Activated CD8-positive, alpha-beta memory T cell treated with anti-CD3 and anti-CD28 coated beads, Interleukin-2, amount 50 U/mL, for 48 hours (primary cell): Measurements from ENCODE around the gene FMNL3.
A peak's percentile ranks its signal among the peaks of the same experiment; 100 is the strongest.
"Not testable (repeated sequence)": the region's sequence is repeated elsewhere in the genome, so short reads cannot be mapped to it uniquely, and the experiment has no call there.

Experiments used
- DNase-seq: peaks from one replicate; pipeline ENCODE4 v3.0.0-alpha.2; 2020

The FMNL3 gene

DNA sequence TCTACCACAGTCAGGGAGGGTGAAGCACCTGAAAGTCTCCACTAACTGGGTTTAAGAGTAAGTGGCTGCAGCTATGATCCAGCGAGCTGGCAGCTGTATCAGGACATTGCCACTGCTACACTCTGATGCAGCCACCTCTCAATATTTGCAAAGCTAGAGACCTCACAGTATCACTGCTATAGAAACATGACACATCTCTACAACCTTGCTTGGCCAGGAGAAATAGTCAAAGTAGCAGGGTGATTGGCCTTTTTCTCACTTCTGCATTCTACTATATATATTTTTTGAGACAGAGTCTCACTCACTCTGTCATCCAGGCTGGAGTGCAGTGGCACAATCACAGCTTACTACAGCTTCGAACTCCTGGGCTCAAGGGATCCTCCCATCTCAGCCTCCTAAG is 9.3 kb upstream of the FMNL3 start:
- DNase-seq, result no peak

DNA sequence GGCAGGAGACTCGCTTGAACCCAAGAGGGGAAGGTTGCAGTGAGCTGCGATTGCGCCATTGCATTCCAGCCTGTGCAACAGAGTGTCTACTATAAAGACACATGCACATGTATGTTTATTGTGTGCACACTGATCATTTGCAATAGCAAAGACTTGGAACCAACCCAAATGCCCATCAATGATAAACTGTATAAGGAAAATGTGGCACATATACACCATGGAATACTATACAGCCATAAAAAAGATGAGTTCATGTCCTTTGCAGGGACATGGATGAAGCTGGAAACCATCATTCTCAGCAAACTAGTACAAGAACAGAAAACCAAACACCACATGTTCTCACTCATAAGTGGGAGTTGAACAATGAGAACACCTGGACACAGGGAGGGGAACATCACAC is 6.7 kb upstream of the FMNL3 start:
- not testable (repeated sequence) for DNase-seq

DNA sequence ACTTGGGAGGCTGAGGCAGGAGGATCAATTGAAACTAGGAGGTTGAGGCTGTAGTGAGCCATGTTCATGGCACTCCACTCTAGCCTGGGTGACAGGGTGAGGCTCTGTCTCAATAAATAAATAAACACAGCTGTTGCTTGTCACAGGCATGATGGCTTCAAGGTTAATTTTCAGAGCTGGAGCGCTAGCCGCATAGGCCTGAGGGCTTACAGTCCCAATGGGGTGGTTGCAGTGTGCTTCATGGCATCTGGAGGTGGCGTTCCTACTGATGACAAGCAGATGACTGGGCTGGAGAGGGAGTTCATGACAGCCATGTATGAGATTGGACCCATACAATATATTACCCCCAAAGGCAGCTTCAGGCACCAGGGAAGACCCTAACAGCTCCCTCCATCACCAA is 1.6 kb upstream of the FMNL3 start:
- DNase-seq, result no peak

DNA sequence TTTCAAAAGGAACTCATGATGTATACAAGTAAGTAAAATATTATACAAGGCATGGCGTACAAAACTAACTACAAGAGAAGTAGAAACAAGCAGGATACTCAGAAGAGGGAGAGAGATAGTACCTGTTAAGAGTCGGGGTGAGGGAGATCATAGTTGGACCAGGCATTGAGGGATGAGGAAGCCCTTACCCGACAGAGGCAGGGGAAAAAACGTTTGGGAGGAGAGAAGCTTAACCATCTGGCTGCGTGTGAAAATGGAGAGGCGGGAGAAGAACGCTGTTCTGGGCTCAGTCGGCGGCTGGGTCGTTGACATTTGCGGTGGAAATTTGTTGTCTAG is 575 bp upstream of the FMNL3 start:
- no peak for DNase-seq

DNA sequence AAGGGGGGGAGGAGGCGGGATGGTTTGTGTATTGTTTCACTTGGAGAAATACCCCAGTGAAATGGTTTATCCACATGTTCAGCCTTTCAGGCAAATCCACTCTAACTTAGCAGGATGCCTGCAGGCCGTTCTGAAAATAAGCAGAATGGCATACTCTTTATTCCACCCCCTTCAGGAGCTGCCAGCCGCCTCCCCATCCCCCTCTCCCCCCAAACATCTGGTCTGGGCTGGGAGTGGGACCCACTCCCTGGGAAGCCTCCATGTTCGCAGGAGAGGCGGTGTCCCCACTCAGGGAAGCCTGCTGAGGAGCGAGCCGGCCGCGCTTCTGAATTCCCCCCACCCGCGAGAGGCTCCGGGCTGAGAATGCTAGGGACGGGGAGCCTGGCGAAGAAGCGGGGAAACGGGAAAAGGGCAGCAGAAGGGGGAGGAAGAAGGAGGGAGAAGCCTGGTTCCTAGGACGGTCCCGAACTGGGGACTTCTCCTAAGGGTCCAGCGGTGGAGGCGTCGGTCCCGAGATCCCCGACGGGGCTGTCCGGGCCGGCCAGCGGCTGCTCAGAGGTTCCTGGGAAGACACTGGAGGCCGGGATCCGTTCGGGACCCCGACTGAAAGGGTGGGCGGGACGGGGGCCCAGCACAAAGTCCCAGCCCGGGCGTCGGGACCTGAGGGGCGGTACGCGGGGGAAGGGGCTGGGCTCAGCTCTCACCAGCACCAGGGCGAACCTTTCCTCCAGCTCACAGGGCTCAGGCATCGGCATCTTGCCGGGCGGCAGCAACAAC is 666 bp downstream of the FMNL3 start:
- peak; percentile 64 for DNase-seq

DNA sequence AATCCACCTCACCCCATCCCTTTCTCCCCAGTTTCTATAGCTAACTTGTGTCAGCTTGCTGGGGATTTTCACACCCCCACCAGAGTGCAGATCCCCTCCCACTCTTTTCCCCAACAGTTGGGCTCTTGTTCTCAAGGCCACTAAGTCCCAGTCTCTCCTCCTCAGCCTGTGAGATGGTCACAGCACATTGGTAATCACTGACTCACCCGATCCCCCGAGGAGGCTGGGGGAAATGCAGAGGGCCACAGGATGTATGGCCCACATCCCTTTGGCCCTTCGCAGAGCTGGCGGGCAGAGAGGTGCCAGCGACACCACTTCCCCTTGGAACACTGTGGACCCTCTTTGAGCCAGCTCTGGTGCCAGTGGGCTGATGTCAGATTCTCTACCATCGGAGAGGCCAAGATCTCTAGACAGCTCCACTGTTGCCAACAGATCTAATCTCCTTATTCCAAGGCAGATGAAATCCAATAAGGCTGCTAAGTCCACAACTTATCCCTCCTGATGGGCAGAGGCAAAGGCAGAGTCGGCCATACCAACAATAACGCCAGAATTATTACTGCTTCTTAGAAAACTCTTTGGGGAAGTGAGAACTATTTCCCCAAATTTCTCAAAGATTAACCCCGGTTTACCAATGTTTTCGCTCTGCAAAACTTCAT is 1.6 kb downstream of the FMNL3 start:
- peak; percentile 64 for DNase-seq

DNA sequence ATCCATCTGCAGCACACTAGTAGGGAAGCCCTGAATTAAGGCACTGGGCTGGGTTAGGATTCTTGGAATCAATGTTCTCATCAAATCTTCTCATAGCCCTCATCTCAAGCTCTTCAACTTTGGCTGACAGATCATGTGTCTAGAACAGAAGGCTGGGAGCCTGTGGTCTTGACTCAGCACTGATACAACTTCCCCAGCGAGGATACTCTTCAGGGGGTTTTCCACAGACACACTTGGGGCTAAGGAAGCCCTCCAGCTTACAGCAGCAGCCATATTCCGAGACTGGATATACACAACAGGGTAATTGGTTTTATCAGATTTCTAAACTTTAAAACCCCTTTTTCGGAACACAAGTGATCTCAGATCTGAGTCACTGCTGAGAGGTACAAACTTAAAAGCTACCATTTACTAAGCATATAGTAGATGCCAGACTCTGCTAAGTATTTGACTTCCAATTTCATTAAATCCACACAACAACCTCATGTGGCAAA is 3.5 kb downstream of the FMNL3 start:
- DNase-seq, result peak; percentile 69

DNA sequence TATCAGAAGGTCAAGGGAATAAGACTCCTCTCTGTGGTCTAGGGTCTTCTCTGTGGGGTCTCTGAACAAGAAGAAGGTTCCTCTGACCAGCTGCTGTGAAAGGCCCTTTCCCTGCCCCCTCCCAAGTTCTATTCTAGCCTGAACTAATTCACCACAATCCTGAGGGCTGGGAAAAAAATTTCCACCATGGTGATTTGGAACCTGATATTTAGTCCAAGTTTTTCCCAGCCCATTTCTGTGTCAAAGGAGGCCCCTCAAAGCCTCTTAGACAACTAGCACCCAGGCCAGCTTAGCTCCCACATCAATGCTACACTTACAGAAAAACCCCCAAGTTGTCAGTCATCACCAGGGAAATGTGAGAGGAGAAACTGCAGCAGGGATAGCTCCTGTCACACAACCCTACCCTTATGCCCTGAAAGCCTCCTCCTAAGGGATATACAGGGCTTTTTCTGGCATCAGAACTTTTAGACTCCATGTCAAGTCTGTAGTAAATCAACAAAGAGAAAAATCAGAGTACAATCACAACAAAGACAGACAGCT is 4.5 kb downstream of the FMNL3 start:
- no peak for DNase-seq

DNA sequence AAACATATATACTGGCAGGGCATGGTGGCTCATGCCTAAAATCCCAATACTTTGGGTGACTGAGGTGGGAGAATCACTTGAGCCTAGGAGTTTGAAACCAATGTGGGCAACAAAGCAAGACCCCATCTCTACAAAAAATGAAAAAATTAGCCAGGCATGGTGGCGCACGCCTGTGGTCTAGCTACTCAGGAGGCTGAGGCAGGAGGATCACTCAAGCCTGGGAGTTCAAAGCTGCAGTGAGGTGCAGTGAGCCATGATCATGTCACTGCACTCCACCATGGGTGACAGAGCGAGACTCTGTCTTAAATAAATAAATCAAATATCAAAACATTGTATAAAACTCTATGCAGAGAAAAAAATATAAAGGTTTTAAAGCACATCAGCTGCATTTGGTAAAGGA is 5.2 kb downstream of the FMNL3 start:
- DNase-seq, result no peak

DNA sequence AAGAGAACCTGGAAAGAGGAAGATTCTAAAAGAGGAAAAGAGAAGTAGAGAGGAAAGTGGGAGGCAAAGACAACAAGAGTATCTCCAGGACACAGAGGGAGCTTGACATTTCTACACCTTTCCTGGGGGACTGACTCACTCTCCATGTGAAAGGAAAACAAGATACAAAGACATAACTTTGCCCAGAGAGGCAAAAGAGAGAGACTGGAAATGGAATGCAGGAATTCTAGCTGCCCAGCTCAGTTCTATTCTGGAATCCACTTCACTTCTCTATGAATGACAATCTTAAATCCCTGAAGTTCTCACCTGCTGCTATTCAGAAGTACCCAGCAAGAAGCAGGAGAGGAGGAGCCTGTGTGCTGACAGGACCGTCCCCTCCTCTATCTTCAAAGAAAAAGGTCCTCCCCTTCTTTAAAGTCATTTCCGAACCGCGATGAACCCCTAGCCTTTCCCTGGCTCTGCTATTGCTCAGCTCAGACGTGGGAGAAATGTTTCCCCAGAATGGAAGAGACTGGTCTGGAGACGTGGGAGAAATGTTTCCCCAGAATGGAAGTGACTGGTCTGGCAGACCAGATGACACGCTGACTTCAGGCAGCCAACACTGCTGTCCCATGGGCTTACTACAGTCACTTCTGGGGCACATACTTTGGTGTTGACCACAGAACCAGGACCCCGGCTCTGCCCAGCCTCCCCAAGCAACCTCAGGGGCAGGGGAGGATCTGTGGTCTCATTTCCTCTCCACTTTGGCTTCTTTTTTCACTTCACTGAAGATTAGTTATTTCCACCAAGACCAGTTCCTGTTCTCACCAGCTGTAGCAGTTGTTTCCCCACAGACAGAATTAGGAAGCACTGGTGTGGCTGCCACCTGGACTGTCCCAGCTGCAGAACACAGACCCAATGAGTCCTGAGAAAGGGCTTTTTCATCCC is 8.3 kb downstream of the FMNL3 start:
- DNase-seq, result peak; percentile 77

DNA sequence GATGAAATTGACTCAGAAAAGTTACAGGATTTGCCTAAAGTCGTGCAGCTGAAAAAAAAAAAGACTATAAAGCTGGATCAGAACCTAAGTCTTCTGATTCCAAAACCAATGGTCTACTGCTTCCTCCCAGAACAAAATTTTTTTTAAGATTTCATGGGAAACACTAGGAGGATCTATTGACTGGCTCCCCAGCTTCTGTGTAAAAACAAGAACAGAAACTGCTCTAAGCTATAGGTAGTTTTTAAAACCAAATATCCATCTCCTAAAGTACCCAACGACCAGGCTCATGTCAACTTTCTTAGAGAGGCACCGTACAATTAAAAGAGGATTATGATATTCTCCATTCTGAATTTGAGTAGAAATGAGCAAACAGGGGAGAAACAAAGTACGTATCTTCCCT is 9.4 kb downstream of the FMNL3 start:
- no peak for DNase-seq

DNA sequence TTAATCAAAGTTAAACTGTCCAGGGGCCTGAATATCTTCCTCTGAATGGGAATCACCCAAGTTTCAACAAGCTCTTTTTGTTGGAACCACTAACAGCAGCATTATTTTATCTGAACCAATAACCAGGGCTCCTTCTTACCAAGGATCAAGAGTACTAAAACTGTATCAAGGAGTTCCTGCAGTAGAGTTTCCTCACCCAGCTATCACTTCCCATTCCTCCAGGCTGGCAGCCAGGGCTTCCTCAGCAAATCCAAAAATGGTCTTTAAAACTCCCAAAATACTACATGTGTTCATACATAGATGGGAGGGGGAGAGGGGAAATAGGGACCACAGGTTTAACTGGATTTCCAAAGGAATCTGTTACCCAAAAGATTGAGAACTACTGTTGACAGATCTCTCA is 10.5 kb downstream of the FMNL3 start:
- no peak for DNase-seq

DNA sequence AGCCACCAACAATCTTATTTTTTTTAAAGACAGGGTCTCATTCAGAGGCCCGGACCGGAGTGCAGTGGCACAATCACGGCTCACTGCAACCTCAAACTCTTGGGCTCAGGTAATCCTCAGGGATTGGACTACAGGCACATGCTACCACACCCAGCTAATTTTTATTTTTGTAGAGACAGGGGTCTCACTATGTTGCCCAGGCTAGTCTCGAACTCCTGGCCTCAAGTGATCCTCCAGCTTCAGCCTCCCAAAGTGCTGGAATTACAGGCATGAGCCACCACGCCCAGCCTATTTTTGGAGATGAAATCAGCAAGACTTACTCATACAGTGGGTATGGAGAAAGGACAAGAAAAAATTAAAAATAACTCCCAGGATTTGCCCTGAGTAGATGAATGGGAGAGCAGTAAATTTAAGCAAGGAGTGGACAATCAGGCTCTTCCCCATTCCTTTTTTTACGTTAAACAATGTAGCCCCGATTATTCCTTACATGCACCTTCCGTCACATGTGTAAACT is 13.2 kb downstream of the FMNL3 start:
- no peak for DNase-seq

DNA sequence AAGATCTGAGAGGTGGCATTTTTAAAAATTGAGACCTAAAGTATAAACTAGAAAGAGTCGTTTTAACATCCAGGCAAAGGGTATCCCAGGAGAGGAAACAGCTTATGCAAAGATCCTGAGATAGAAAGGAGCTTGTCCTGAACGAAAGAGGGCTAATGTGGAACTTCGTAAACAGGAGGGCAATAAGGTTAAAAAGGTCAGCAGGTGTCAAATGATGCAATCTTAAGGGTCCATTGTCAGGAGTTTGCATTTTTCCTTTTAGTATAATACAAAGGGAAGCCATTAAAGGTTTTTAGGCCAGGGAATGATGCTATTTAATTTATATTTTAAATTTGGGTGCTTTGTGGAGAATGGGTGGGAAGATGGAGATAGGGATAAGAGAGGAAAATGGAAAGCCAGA is 14.4 kb downstream of the FMNL3 start:
- no peak for DNase-seq

DNA sequence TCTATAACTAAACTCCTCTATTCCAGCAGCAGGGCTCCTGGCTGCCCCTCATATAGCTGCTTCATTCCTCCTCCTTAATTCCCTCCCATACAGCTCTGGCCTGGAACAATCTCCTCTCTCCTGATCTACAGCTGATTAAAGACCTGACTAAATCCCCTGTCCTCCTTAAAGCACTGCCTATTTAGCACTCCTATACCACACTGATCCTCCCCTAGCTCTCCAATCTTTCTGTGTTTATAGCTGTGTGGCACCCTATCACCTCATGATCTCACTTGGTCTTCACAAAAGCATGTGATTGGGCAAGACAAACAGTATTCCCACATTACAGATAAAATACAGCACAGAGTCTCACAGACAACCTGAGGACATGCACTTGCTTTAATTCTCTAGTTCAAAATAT is 17.4 kb downstream of the FMNL3 start:
- DNase-seq, result no peak

DNA sequence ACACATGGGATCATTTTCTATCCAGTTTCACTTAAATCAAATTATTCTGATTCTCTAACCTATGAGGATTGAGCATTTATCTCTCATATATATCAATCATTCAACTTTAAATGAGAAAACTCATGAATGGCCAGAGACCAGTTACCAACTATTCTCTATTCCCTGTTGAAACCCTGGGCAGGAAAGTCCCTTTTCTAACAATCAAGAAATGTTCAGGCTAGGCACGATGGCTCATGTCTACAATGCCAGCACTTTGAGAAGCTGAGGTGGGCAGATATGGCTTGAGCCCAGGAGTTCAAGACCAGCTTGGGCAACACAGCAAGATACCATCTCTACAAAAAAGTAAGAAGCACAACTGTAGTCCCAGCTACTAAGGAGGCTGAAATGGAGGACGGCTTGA is 18.0 kb downstream of the FMNL3 start:
- no peak for DNase-seq

DNA sequence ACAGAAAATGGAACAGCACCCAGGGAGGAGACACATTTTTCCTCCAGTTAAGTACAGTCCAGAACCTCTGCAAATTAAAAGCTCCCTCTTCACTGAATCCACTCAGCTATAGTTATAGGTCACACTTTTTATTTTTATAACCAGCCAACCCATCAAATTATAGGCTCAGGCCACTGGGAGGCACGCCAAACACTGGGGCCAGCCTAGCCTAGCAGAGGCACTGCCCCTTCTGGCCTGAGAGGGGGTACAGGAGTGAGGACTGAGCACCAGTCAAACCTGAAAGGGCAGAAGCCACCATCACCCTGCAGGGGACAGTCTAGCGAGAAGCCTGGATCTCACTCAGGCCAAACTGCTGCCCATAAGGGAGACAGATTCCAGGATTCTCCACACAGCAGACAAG is 19.3 kb downstream of the FMNL3 start:
- DNase-seq, result no peak

DNA sequence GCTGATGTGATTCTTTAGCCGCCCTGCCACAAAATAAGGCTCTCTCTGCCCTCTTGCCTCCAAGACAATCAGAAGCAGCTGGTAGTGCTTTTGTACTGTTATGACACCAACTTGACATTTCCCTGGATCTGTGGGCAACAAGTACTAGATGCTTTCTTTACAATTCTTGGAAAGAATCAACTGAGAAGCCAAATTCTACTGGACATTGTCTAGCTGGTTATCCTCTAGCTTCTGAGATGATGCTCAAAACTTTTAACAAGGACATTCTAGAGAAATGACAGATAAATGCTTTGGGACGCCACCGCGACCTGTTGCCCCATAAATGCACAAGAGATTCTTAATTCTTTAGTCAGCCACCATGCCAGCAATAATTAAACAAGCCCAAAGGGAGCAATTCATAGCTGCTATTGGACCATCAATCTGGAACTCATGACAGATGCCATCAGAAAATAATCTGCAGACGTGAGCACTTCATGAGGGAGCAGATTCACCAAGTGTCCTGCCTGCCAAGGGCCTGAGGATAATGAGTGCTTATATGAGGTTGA is 22.8 kb downstream of the FMNL3 start:
- DNase-seq, result no peak

DNA sequence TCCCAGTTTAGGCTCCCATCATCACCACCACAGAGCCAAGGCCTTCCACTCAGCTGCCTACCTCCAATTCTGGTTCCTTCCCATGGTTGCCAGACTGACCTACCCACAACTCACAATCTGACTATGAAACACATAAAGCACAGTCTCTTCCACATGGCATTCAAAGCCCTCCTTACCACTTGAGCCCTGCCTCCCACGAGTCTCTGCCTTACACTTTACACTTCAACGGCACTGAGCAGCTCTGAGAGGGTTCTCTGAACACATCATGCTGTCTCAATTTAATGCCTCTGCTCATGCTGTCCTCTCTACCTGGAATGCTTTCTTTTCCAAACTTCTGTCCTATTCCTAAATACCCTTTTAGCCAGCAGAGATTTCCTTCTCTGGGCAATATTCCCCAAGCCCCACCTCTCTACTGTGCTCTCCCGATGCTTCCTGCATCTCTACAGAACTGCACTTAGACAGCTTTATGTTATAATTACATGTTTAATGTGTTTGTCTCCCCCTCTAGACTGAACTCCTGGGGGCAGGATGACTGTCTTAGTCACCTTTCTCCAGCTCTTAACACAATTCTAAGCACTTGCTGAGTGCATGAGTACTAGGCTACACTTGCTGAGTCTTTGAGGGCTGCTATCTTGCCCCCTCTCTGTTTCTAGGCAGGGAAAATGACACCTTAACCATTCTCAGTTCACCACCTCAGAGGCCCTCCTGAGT is 23.5 kb downstream of the FMNL3 start:
- no peak for DNase-seq

DNA sequence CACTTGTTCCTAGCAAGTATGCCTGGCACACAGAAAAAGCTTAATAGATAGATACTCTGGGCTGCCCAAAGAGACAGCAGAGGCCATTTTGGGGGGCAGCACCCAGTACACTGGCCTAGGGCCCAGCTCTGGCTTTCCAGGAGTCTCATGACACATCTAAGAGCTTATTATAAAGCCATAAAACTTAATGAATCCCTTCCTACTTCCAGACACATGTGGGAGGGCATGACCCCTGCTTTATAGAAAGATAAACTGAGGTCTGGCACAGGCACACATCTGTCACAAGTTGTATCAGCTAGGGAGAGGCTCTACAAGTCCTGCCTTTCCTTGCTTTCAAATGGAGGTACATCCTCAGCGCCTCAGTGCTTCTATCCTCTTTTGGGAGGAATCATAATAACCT is 27.1 kb downstream of the FMNL3 start:
- DNase-seq, result no peak

DNA sequence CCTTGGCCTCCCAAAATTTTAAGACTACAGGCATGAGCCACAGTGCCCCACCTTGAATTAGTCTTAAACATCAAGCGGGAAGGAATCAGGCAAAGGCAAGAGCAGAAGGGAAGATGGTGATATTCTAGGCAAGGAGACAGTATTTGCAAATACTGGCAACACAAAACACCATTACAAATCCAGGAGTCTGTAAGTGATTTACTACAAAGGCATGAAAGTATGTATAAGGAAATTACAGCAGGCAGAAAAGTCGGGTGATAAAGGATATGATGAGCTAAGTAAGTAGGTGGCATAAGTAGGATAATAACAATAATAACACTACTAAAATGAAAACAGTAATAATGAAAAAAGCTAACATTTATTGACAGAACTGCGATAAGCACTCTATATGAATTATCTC is 28.5 kb downstream of the FMNL3 start:
- DNase-seq, result no peak

DNA sequence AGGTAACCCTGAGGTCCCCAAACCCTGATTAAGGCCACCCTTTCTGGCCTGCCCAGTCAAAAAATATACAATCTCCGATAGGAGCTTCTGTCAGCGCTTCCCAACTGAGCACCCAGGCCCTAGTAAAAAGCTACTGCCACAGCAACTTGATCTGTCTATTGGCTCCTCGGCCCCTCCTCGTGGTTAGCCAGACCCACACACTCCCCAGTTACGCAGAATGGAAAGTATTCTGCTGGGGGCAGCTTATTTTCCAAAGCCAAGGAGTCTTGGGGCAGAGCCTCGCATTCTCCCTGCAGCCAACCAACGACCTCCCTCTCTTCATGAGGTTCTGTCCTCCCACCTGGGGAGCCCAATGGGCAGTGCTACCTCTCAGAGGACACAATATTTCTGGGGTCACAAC is 32.1 kb downstream of the FMNL3 start:
- no peak for DNase-seq
